Activated CD8-positive, alpha-beta memory T cell treated with anti-CD3 and anti-CD28 coated beads, Interleukin-2, amount 10 ng/mL, durations not matched to agents 7 days and 5 days (primary cell): ENCODE measurements around the gene MED29. TPM values are rescaled to one million over a fixed set of nuclear protein-coding genes. Genes with fewer than 3 reads are reported as not detected.

Experiments used
- ATAC-seq: fragments of 150-1000 bp; cut with Tn5 transposase; one replicate; pipeline ENCODE4 v1.10.0; 2021; ENCODE audit warnings: moderate library complexity
- CTCF ChIA-PET: fragments of 350-600 bp; sonication (Branson Sonifier 250); formaldehyde crosslinking; loops from one replicate; lab custom pipeline; 2021; ENCODE audit warnings: antibody characterized with exemption; lab: Charles Lee
- DNase-seq: peaks from one replicate; pipeline ENCODE4 v3.0.0-alpha.2; 2020
- H3K27ac Mint-ChIP-seq: one replicate; pipeline ENCODE4 v1.8.0; 2021; ENCODE audit warnings: mild to moderate bottlenecking, mixed read lengths
- H3K27me3 Mint-ChIP-seq: one replicate; pipeline ENCODE4 v1.8.0; 2021; ENCODE audit warnings: mixed read lengths
- H3K36me3 Mint-ChIP-seq: one replicate; pipeline ENCODE4 v1.8.0; 2021; ENCODE audit warnings: mild to moderate bottlenecking, mixed read lengths
- H3K4me1 Mint-ChIP-seq: one replicate; pipeline ENCODE4 v1.8.0; 2021; ENCODE audit warnings: mixed read lengths
- H3K4me3 Mint-ChIP-seq: one replicate; pipeline ENCODE4 v1.8.0; 2021; ENCODE audit warnings: mild to moderate bottlenecking, moderate library complexity, mixed read lengths
- H3K9me3 Mint-ChIP-seq: one replicate; pipeline ENCODE4 v1.8.0; 2022; ENCODE audit warnings: low read depth, mixed read lengths
- total RNA-seq, 2 experiments: library from RNA; stranded (reverse); gene quantifications; one replicate each; pipeline ENCODE4 v1.2.3, GENCODE V29; 2021

The MED29 gene
- total RNA-seq, 2 experiments from 2014 or later, result 31.0 to 31.2 TPM

DNA sequence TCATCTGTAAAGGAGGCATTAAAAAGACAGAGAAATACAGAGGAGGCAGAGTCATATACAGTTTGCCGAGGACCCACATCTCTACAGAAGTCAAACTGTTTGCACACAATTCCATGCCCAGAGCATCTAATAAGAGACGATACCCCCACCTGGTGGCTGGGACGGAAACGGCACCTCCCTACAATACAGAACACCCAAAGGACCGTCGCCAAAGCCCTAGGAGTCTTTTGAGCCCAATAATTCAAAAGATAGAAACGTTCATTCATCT, 20.6 kb downstream of the MED29 start:
- ATAC-seq, result peak; percentile 34
- peak; percentile 95 for DNase-seq
- peaks cover 41% of the 10 kb centered on the region for H3K4me1 Mint-ChIP-seq
- peak overlapping the region; percentile 84 for H3K4me3 Mint-ChIP-seq
- no peaks in the 10 kb centered on the region for H3K27me3 Mint-ChIP-seq
- CTCF ChIA-PET, result interaction anchor here (0.7 to 2.3 kb wide), 22 partner anchors 10 to 301 kb away, joined by 3 to 152 read pairs (median 6); partner anchors contain the start of genes EID2B, GMFG, MED29 and PAF1
- peak overlapping the region; percentile 87 for H3K27ac Mint-ChIP-seq
- H3K36me3 Mint-ChIP-seq, result peaks cover 31% of the 10 kb centered on the region
- H3K9me3 Mint-ChIP-seq, result no peaks in the 10 kb centered on the region

DNA sequence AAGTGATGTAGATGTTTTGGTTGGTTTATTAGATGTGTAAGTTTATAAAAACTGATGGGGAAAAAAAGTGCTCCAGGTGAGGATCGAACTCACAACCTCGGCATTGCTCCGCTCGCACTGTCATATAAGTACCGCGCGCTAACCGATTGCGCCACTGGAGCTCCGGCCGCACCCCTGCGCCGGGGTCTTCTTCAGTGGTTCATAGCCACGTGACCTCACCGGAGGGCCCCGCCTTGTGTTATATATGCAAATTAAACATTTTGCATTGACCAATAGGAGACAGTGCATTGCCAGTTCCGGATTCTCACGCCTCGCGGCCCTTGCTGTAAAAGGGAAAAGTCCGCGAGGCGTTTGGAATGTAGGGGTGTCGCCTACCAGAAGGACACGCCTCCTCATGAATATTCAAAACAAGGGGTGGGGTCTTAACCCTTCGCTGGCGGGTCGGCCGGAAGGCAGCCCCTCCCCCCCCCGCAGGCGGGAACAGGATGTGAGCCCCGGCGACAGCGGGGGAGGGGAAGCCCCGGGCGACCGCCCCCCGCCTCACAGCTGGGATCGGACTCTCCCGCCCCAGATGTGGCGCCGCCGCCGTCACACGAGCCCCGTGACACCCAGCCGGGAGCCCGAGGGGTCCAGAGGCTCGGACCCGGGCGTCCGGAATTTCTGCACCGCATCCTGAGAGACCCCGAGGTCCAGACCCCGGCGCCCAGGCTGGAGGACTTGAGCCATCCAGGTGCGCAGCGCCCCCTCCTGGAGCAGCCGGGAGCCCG, 21.1 kb downstream of the MED29 start, which contains the start of gene PLEKHG2:
TSS of gene PLEKHG2 (plus strand) at position 570 of the 767 bp plus-strand sequence. CDS start 1,418 bp downstream, outside the sequence.
- DNase-seq, result peak; percentile 98
- peak; percentile 66 for ATAC-seq
- Mint-ChIP-seq H3K4me3 (peak within 1 kb of the TSS; percentile 84), H3K27me3 (no peaks in the 10 kb centered on the region), H3K4me1 (peaks cover 41% of the 10 kb centered on the region), H3K27ac (peak within 1 kb of the TSS; percentile 87), H3K36me3 (peaks cover 28% of the 10 kb centered on the region), H3K9me3 (no peaks in the 10 kb centered on the region)
- CTCF ChIA-PET, result interaction anchor here (0.5 to 2.3 kb wide), 23 partner anchors 9 to 302 kb away, joined by 3 to 152 read pairs (median 5); partner anchors contain the start of genes EID2B, GMFG, MED29 and PAF1

DNA sequence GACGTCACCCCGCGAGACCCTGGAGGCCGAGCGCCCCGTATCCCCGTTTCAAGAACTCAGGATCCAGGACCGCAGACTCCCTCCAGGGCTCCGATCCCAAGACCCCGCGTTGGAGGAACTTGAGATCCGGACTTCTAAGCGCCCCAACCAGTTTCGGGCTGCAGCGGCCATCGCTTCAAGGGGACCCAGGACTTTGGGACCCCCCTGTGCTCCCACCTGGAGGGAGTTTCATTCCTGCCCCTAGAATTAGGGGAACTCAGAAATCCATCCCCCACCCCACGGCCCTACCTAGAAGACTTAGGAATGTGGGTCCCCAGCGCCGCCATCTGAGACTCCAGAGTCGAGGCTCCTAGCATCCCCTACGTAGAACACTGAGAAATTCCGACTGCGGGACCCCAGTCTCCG, 21.7 kb downstream of the MED29 start:
- Mint-ChIP-seq H3K36me3 (peaks cover 26% of the 10 kb centered on the region), H3K9me3 (no peaks in the 10 kb centered on the region), H3K4me3 (peak overlapping the region; percentile 84), H3K27ac (peak overlapping the region; percentile 87), H3K27me3 (no peaks in the 10 kb centered on the region), H3K4me1 (peaks cover 41% of the 10 kb centered on the region)
- CTCF ChIA-PET, result interaction anchor here (0.5 to 2.3 kb wide), 10 partner anchors 11 to 293 kb away, joined by 4 to 152 read pairs (median 9); partner anchors contain the start of genes EID2B, MED29, PAF1 and RPS16
- no peak for ATAC-seq
- DNase-seq, result no peak

DNA sequence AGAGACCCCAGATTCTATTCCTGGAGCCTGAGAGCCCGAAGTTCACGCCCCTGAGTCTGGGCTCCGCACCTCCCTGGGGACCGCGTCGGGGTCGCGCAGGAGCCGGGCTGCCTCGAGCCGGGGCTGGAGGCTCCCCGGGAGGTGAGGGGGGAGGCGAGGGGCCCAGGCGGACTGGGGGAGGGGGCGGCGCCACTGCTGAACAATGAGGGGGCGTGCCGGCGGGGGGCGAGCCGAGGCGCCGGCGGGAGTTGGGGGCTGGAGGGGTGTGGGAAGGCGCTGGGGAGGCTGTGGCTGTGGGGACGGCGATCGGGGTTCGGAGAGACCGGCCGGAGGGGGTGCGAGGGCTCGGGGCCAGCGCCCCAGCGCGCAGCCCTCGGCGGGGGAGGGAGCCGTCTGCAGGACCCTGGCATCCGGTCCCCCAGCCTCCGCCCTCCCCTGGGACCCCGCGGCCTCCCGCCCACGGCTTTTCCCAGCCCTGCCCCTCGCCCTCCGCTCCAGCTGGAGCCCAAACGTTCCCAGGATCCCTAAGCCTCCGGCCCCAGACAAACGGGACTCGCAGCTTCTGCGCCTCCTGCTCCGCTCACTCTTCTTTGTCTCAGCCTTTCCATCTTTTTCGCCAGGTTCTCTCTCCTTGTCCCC, 22.2 kb downstream of the MED29 start:
- no peak for ATAC-seq
- peak overlapping the region; percentile 87 for H3K27ac Mint-ChIP-seq
- no peaks in the 10 kb centered on the region for H3K9me3 Mint-ChIP-seq
- peaks cover 41% of the 10 kb centered on the region for H3K4me1 Mint-ChIP-seq
- H3K4me3 Mint-ChIP-seq, result peak overlapping the region; percentile 84
- peaks cover 22% of the 10 kb centered on the region for H3K36me3 Mint-ChIP-seq
- DNase-seq, result no peak
- CTCF ChIA-PET, result interaction anchor here (1.1 to 1.9 kb wide), 5 partner anchors 13 to 304 kb away, joined by 3 to 9 read pairs (median 5); partner anchors contain the start of gene RPS16
- no peaks in the 10 kb centered on the region for H3K27me3 Mint-ChIP-seq

DNA sequence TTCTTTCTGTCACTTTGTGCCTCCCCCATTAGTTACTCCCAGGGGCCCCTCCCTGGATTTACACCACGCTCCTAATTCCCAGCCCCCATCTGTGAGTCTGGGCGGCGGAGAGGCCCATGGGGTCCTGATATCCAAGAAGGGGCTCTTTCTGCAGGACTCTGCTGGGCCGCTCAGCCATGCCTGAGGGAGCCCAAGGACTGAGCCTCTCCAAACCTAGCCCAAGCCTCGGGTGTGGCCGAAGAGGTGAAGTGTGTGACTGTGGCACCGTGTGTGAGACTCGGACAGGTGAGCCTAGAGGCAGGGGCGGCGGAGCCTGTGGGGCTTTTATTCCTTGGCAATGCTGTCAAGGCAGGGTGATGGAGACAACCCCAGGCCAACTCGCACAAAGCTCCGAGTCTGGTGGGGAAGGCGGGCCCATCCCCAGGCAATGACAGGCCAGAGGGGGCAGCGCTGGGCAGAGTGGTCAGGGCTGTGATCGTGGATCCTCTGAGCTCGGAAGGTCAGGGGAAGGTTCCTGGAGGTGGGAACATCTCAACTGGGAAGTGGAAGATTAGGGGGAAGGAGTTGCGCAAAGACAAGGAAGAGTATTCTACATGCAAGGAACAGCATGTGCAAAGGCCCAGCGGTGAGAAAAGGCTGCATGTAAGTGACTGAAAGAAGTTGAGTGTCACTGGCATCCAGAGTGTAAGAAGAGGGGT, 22.9 kb downstream of the MED29 start:
- peak overlapping the region; percentile 84 for H3K4me3 Mint-ChIP-seq
- CTCF ChIA-PET, result interaction anchor here (0.9 to 1.9 kb wide), 7 partner anchors 12 to 305 kb away, joined by 3 to 9 read pairs (median 4); partner anchors contain the start of gene RPS16
- DNase-seq (no peak), ATAC-seq (no peak)
- no peaks in the 10 kb centered on the region for H3K9me3 Mint-ChIP-seq
- peaks cover 39% of the 10 kb centered on the region for H3K4me1 Mint-ChIP-seq
- H3K27ac Mint-ChIP-seq, result peak overlapping the region; percentile 78
- peaks cover 16% of the 10 kb centered on the region for H3K36me3 Mint-ChIP-seq
- H3K27me3 Mint-ChIP-seq, result no peaks in the 10 kb centered on the region

DNA sequence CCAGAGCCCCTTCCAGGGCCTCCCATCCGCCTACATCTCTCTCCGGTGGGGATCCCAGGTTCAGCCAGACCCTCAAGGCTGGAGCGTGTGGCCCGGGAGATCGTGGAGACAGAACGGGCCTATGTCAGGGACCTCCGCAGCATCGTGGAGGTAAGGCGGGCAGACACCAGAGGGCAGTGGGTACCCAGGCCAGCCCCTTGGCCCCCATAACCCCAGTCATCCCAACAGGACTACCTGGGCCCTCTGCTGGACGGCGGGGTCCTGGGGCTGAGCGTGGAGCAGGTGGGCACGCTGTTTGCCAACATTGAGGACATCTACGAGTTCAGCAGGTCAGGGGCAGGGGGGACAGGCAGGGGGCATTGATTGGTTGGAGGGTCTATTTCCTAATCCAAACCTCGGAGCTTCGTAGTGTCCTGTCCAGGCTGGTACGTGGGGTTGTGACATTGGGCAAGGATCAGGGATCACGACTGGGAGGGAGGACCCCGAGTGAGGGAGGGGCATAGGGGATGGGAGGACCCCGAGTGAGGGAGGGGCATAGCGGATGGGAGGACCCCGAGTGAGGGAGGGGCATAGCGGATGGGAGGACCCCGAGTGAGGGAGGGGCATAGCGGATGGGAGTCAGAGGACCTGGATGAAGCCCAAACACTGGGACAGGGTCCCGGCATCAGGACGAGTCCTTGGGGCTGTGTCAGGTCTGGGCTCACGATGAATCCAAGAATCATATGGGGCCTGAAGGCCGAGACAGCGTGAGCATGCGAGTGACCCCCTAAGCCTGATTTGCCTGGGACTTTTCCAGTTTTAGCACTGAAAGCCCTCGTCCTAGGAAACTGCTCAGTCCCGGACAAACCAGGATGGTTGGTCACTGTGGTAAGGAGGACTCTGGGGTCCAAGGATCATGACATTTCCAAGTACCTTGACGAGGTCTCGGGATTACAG, 24.2 kb downstream of the MED29 start:
- no peaks in the 10 kb centered on the region for H3K27me3 Mint-ChIP-seq
- H3K9me3 Mint-ChIP-seq, result no peaks in the 10 kb centered on the region
- H3K27ac Mint-ChIP-seq, result no peak overlapping the region
- H3K4me3 Mint-ChIP-seq, result no peak overlapping the region
- H3K4me1 Mint-ChIP-seq, result peaks cover 34% of the 10 kb centered on the region
- CTCF ChIA-PET, result interaction anchor here (0.6 to 1.9 kb wide), 3 partner anchors 11 to 31 kb away, joined by 3 to 9 read pairs (median 3); no protein-coding TSS in a partner anchor
- ATAC-seq (no peak), DNase-seq (no peak)
- H3K36me3 Mint-ChIP-seq, result peaks cover 13% of the 10 kb centered on the region

DNA sequence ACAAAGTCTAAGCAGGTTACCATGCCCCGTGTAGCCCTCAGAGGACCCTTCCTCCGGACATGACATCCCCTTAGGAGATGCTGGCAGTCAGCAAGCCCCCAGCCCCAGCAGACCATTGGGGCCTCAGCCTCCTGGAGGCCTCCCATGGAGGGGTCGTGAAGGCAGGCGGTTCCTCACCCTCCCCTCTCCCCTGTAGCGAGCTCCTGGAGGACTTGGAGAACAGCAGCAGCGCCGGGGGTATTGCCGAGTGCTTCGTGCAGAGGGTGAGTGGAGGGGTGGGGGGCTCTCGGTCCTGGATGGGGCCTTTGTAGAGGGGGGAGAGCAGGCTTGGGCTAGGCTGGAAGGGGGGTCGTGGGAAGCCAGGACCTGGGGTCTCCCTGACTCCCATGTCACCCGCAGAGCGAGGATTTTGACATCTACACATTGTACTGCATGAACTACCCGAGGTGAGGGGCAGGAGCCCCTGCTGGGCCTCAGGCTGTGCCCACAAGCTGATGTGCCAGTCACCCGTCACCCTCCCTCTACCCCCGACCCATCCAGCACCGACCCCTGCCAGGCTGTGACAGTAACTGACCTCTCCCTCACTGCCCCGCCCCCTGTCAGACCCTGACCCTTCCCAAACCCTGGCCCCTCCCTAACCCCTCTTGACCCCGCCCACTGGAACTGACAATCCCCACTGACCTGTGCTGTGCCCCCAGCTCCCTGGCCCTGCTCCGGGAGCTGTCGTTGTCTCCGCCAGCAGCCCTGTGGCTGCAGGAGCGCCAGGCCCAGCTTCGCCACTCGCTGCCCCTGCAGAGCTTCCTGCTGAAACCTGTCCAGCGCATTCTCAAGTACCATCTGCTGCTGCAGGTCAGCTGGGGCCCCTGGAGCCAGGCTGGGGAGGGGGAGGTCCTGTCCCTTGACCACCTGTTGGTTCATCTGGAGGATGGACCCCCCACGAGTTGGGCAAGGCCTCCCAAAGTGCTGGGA, 25.3 kb downstream of the MED29 start:
- H3K27ac Mint-ChIP-seq, result no peak overlapping the region
- H3K36me3 Mint-ChIP-seq, result peaks cover 8% of the 10 kb centered on the region
- no peak overlapping the region for H3K4me3 Mint-ChIP-seq
- no peak for ATAC-seq
- no peaks in the 10 kb centered on the region for H3K9me3 Mint-ChIP-seq
- H3K27me3 Mint-ChIP-seq, result no peaks in the 10 kb centered on the region
- peaks cover 23% of the 10 kb centered on the region for H3K4me1 Mint-ChIP-seq
- CTCF ChIA-PET, result interaction anchor here (0.6 to 0.8 kb wide), 3 partner anchors 10 to 58 kb away, joined by 3 to 6 read pairs (median 3); no protein-coding TSS in a partner anchor
- DNase-seq, result no peak

DNA sequence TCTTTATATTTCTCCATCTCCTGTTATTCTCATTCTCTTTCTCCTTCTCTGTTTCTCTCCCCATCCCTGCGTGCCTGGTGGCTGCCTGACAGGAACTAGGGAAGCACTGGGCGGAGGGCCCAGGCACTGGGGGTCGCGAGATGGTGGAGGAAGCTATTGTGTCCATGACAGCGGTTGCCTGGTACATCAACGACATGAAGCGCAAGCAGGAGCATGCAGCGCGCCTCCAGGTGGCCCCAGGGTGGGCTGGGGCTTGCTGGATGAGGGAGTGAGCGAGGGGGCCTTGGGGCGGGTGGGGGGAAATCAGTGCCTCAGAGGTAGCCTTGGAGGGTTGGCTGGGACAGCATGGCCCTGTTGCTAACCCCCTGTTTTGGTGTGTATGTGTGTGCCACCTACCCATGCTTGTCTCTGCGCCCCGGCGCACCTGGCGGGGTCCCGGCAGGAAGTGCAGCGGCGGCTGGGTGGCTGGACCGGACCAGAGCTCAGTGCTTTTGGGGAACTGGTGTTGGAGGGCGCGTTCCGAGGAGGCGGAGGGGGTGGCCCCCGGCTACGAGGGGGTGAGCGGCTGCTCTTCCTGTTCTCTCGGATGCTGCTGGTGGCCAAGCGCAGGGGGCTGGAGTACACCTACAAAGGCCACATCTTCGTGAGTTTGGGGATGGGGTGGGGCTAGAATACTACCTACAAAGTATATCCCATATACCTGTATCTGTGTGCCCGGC, 26.4 kb downstream of the MED29 start:
- Mint-ChIP-seq H3K4me3 (no peak overlapping the region), H3K27ac (no peak overlapping the region), H3K9me3 (no peaks in the 10 kb centered on the region), H3K36me3 (peaks cover 10% of the 10 kb centered on the region), H3K27me3 (no peaks in the 10 kb centered on the region), H3K4me1 (peaks cover 17% of the 10 kb centered on the region)
- DNase-seq, result no peak
- no peak for ATAC-seq
- CTCF ChIA-PET, result interaction anchor here (1.2 kb wide), 1 partner anchor 20 kb away, joined by 4 read pairs; no protein-coding TSS in a partner anchor

DNA sequence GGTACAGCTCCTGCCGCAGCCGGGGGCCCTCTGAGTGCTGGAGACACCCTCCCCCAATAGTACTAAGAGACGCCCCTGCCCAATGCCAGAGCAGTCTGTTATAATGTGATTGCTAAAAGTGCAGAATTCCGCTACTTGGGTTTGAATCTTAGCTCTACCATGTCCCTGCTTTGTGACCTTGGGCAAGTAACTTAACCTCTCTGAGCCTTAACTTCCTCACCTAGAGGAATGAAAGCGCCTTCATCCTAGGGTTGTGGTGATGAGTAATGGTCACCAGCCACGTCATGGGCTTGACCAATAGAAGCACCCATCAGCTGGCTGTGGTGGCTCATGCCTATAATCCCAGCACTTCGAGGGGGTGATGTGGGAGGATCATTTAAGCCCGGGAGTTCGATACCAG, 27.8 kb downstream of the MED29 start:
- no peak overlapping the region for H3K27ac Mint-ChIP-seq
- peaks cover 14% of the 10 kb centered on the region for H3K36me3 Mint-ChIP-seq
- H3K4me3 Mint-ChIP-seq, result no peak overlapping the region
- H3K9me3 Mint-ChIP-seq, result no peaks in the 10 kb centered on the region
- DNase-seq, result no peak
- H3K4me1 Mint-ChIP-seq, result peaks cover 12% of the 10 kb centered on the region
- CTCF ChIA-PET, result interaction anchor here (1.5 kb wide), 1 partner anchor 15 kb away, joined by 3 read pairs; no protein-coding TSS in a partner anchor
- no peak for ATAC-seq
- no peaks in the 10 kb centered on the region for H3K27me3 Mint-ChIP-seq

DNA sequence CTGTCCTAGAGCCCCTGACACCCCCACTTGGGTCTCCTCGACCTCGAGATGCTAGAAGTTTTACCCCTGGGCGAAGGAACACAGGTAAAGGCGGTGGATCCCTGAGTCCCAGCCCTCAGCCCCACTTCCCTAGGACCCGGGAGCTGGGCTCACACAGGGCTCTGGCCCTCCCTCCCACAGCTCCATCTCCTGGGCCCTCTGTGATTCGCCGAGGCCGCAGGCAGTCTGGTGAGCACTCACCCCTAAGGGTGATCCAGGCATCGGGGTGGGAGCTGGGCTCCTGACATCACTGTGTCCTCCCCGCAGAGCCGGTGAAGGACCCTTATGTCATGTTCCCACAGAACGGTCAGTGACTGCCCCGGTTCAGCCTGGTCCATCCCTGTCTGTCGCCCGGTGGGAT, 29.6 kb downstream of the MED29 start:
- DNase-seq, result no peak
- H3K4me1 Mint-ChIP-seq, result no peaks in the 10 kb centered on the region
- no peak for ATAC-seq
- no peaks in the 10 kb centered on the region for H3K9me3 Mint-ChIP-seq
- no peak overlapping the region for H3K4me3 Mint-ChIP-seq
- CTCF ChIA-PET, result interaction anchor here (1.0 to 2.1 kb wide), 2 partner anchors 9 to 23 kb away, joined by 3 to 7 read pairs; partner anchors contain the start of gene PLEKHG2
- H3K36me3 Mint-ChIP-seq, result peaks cover 9% of the 10 kb centered on the region
- no peaks in the 10 kb centered on the region for H3K27me3 Mint-ChIP-seq
- H3K27ac Mint-ChIP-seq, result no peak overlapping the region

DNA sequence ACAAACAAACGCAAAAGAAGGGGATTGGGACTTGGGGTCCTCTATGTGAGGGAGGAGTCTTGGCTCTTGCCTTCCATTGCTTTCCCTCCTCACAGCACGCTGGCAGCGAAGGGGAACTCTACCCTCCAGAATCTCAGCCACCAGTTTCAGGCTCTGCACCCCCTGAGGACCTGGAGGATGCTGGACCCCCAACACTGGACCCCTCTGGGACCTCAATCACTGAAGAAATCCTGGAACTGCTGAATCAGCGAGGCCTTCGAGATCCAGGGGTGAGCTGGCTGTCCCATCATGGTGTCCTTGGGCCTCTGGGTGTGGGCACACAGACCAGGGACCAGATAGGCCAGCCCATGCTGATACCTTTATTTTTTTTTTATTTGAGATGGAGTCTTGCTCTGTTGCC, 30.8 kb downstream of the MED29 start:
- no peak overlapping the region for H3K27ac Mint-ChIP-seq

More for the DNA sequence above, 30.8 kb downstream of the MED29 start:
- no peak for DNase-seq
- Mint-ChIP-seq H3K4me3 (no peak overlapping the region), H3K4me1 (no peaks in the 10 kb centered on the region), H3K36me3 (peaks cover 9% of the 10 kb centered on the region), H3K9me3 (no peaks in the 10 kb centered on the region), H3K27me3 (no peaks in the 10 kb centered on the region)
- CTCF ChIA-PET, result interaction anchor here (0.6 to 2.1 kb wide), 2 partner anchors 10 to 21 kb away, joined by 3 to 7 read pairs; partner anchors contain the start of gene PLEKHG2
- ATAC-seq, result no peak
